Spleen (tissue), 11 donors: ENCODE results near the gene SPATS2. TPM values are rescaled to one million over a fixed set of nuclear protein-coding genes. Genes with fewer than 3 reads are reported as not detected.

Experiments used
- DNase-seq: peaks from one replicate; pipeline ENCODE4 v3.0.0-alpha.2; 2020
- H3K27ac ChIP-seq, 8 donors: fragments of 200-600 bp; sonication (generic) in 7 of 8; 1 replicate in 4 of 8; 2 replicates in 4 of 8; pipeline versions ENCODE4 v1.5.0 to v1.8.0; 2016 to 2021; ENCODE audit warnings: inconsistent platforms in 4 of 8, mild to moderate bottlenecking in 4 of 8, moderate library complexity in 1 of 8
- H3K27me3 ChIP-seq, 7 donors: fragments of 200-600 bp; sonication (generic) in 6 of 7; replicated peaks in 1 of 7; 1 replicate in 4 of 7; 2 replicates in 3 of 7; pipeline versions ENCODE4 v1.5.0 to v1.8.0; 2016 to 2021; ENCODE audit warnings: inconsistent platforms in 3 of 7, mild to moderate bottlenecking in 1 of 7
- H3K36me3 ChIP-seq, 6 donors: fragments of 200-600 bp; sonication (generic) in 5 of 6; 1 replicate in 4 of 6; 2 replicates in 2 of 6; pipeline versions ENCODE4 v1.5.0 to v1.8.0; 2016 to 2021; ENCODE audit warnings: inconsistent platforms in 2 of 6
- H3K4me1 ChIP-seq, 6 donors: fragments of 200-600 bp; sonication (generic) in 5 of 6; 1 replicate in 3 of 6; 2 replicates in 3 of 6; pipeline versions ENCODE4 v1.5.0 to v1.8.0; 2016 to 2021; ENCODE audit warnings: inconsistent platforms in 3 of 6
- H3K4me3 ChIP-seq, 8 donors: fragments of 200-600 bp; sonication (generic) in 7 of 8; 1 replicate in 4 of 8; 2 replicates in 4 of 8; pipeline versions ENCODE4 v1.5.0 to v1.8.0; 2016 to 2021; ENCODE audit warnings: inconsistent platforms in 4 of 8, mild to moderate bottlenecking in 4 of 8, moderate library complexity in 2 of 8
- H3K9me3 ChIP-seq, 8 donors: fragments of 200-600 bp; sonication (generic) in 7 of 8; 1 replicate in 4 of 8; 2 replicates in 4 of 8; pipeline versions ENCODE4 v1.5.0 to v1.8.0; 2016 to 2021; ENCODE audit warnings: inconsistent platforms in 4 of 8
- POLR2A ChIP-seq, 3 donors: fragments of 450-650 bp; IDR thresholded peaks; one replicate each; pipeline ENCODE4 v1.5.1; 2017; ENCODE audit warnings: antibody characterized with exemption in 3 of 3, mild to moderate bottlenecking in 1 of 3
- POLR2AphosphoS5 ChIP-seq, 3 donors: sonication (generic); formaldehyde crosslinking; IDR thresholded peaks; one replicate each; pipeline ENCODE4 v1.5.1; 2017; ENCODE audit warnings: antibody characterized with exemption in 3 of 3
- WGBS, 5 donors: extraction: QIAGEN DNeasy Blood & Tissue Kit in 3 of 5; methylation state at CpG; one replicate each; pipeline versions ENCODE4 v1.1.5 to v1.1.7; 2013 to 2018; 5-methylcytosine and 5-hydroxymethylcytosine counted together
- intact Hi-C: fragments of 100-400 bp; cut with DNase I; formaldehyde crosslinking; loops from one replicate; pipeline ENCODE4 v1.15.0; 2023; ENCODE audit warnings: low total_unique reads
- polyA plus RNA-seq, 3 donors: library from polyadenylated mRNA; stranded (reverse); fragments of 200-250 nt; gene quantifications; one replicate each; pipeline ENCODE4 v1.2.1, GENCODE V29; 2013
- total RNA-seq, 7 donors: library from RNA; depleted of rRNA in 3 of 7; stranded (reverse); fragments of >200 nt in 3 of 7; fragmentation: NEBNext Ultra II Directional in 4 of 7; extraction: Animal tissue kit (Norgen Biotek cat#: 25700) in 4 of 7; gene quantifications; one replicate each; pipeline versions ENCODE4 v1.1.0 to v1.2.1, GENCODE V29; 2016 to 2021
- TF ChIP-seq, protein P1 (sequence below), 11 experiments: fragments of 200-600 bp in 7 of 11; fragments of 450-650 bp in 4 of 11; sonication (generic) in 4 of 11; IDR thresholded peaks in 8 of 11; conservative IDR thresholded peaks in 3 of 11; 1 replicate in 7 of 11; 2 replicates in 4 of 11; pipeline versions ENCODE4 v1.4.0 to v1.8.0; 2016 to 2021; ENCODE audit warnings: antibody characterized with exemption in 11 of 11, inconsistent platforms in 4 of 11, mild to moderate bottlenecking in 1 of 11
- donor health status: healthy with polysubstance abuse.
- donor health status: DM: no; HTN: no; CAD: no; lungs with moderate emphysema.
- donor health status: DM: no; HTN: no; CAD: no.
- donor health status: Bipolar disorder and iron deficiency.
- donor health status: healthy.
- donor health status: DM: no; HTN: no; CAD: no.
- donor health status: DM: yes; HTN: yes; CAD: no.

SPATS2 gene
- total and polyA plus RNA-seq, 10 donors = 7.1 to 27.0 (median 19.0) TPM

DNA sequence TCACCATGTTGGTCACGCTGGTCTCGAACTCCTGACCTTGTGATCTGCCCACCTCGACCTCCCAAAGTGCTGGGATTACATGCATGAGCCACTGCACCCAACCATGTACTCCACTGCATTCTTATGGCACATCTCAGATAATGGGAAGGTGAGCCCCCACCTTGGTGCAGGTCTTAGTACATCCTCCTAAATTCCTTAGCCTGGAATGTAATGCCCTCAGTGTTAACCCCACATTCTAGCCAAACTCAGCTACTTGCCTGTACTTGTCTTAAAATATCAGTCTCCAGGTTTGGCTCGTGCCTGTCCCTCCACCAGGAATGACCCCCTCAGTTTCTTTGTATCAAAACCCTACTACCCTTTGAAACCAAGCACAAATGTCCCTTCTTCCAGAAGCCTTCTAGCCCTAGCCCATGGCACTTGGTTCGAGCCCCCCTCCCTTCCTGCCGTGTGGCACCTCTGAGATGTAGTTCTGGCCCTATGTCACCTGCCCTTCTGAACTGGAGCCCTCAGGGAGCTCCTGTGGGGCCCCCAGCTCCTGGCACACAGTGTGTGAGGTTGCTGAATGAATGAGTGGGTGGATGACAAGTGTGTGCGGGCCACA lies 179.9 kb downstream of the SPATS2 start:
- no peak overlapping the region for H3K27ac ChIP-seq
- H3K27me3 ChIP-seq = peaks cover 0 to 76% (median 26%) of the 10 kb centered on the region in 7 donors
- H3K4me3 ChIP-seq = no peak overlapping the region
- DNase-seq = no peak
- TF ChIP-seq POLR2A (IDR thresholded peaks at IDR 0.05) (no peak), POLR2AphosphoS5 (IDR thresholded peaks at IDR 0.05) (no peak)
- TF ChIP-seq, protein P1, sequence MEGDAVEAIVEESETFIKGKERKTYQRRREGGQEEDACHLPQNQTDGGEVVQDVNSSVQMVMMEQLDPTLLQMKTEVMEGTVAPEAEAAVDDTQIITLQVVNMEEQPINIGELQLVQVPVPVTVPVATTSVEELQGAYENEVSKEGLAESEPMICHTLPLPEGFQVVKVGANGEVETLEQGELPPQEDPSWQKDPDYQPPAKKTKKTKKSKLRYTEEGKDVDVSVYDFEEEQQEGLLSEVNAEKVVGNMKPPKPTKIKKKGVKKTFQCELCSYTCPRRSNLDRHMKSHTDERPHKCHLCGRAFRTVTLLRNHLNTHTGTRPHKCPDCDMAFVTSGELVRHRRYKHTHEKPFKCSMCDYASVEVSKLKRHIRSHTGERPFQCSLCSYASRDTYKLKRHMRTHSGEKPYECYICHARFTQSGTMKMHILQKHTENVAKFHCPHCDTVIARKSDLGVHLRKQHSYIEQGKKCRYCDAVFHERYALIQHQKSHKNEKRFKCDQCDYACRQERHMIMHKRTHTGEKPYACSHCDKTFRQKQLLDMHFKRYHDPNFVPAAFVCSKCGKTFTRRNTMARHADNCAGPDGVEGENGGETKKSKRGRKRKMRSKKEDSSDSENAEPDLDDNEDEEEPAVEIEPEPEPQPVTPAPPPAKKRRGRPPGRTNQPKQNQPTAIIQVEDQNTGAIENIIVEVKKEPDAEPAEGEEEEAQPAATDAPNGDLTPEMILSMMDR (IDR thresholded peaks at IDR 0.05 in 8 of 11, conservative IDR thresholded peaks at IDR 0.05 in 3 of 11) = no peak
- intact Hi-C loops = no loop called here
- H3K9me3 ChIP-seq = no peaks in the 10 kb centered on the region
- H3K36me3 ChIP-seq = no peaks in the 10 kb centered on the region
- H3K4me1 ChIP-seq = peaks cover 0 to 15% (median 11%) of the 10 kb centered on the region in 6 donors
- 78 to 84% (median 81%) methylated on average over 7 of the region's 7 CpGs for WGBS, 5 donors

DNA sequence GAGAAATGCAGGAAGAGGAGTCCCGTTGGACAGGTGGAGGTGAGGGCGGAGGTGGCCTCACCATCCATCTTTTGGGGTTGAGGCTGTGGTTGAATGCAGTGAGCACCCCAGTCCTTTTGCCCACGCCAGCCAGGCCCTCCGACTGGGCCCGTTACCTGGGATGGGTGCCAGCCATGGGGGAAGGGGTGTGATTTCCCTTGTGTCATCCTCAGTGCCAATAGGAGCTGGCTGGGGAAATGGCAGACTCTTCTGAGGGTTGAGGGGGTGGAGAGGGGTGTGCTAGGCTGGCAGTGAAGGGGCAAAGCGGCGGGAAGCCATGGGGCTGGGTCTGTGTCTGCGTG lies 181.2 kb downstream of the SPATS2 start:
- intact Hi-C loops = no loop called here
- H3K27ac ChIP-seq = no peak overlapping the region
- no peak for DNase-seq
- 35 to 50% (median 44%) methylated on average over 6 to 8 of the region's 8 CpGs for WGBS, 5 donors
- TF ChIP-seq, protein P1 (IDR thresholded peaks at IDR 0.05 in 8 of 11, conservative IDR thresholded peaks at IDR 0.05 in 3 of 11) = no peak
- TF ChIP-seq POLR2A (IDR thresholded peaks at IDR 0.05) = no peak
- no peak for TF ChIP-seq POLR2AphosphoS5 (IDR thresholded peaks at IDR 0.05)
- no peaks in the 10 kb centered on the region for H3K9me3 ChIP-seq
- H3K36me3 ChIP-seq = no peaks in the 10 kb centered on the region
- H3K4me3 ChIP-seq = peak overlapping the region in 6 of 8 donors; percentile 28 to 66 (median 30)
- H3K27me3 ChIP-seq = peaks cover 0 to 72% (median 26%) of the 10 kb centered on the region in 7 donors
- peaks cover 0 to 15% (median 11%) of the 10 kb centered on the region in 6 donors for H3K4me1 ChIP-seq

DNA sequence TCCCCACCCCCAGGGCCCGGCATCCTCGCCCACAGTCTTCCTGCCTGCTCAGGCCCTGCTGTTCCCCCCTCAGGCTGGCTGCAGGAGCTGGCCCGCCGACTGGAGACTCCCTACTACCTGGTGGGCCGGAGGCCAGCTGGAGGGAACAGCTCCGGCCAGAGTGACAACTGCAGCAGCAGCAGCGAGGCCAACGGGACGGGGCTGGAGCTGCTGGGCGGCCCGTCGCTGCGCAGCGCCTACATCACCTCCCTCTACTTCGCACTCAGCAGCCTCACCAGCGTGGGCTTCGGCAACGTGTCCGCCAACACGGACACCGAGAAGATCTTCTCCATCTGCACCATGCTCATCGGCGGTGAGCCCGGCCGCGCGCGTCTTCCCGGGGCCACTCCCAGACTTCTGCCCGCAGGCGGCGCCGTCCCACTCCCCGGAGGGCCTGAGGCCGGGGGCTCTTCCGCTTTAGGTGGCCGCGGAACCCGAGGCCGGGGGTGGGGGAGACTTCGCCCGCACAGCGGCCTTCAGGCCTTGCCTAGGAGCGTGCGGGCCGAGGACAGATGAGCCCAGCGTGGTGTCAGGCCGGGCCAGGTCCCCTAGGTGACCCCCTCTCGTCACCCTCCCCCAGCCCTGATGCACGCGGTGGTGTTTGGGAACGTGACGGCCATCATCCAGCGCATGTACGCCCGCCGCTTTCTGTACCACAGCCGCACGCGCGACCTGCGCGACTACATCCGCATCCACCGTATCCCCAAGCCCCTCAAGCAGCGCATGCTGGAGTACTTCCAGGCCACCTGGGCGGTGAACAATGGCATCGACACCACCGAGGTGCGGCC lies 181.8 kb downstream of the SPATS2 start:
- peaks cover 0 to 15% (median 13%) of the 10 kb centered on the region in 6 donors for H3K4me1 ChIP-seq
- intact Hi-C loops = no loop called here
- DNase-seq = no peak
- H3K4me3 ChIP-seq = peak overlapping the region in 7 of 8 donors; percentile 28 to 66 (median 31)
- H3K36me3 ChIP-seq = no peaks in the 10 kb centered on the region
- H3K27me3 ChIP-seq = peaks cover 0 to 66% (median 26%) of the 10 kb centered on the region in 7 donors
- H3K9me3 ChIP-seq = no peaks in the 10 kb centered on the region
- no peak overlapping the region for H3K27ac ChIP-seq
- TF ChIP-seq, protein P1 (IDR thresholded peaks at IDR 0.05 in 8 of 11, conservative IDR thresholded peaks at IDR 0.05 in 3 of 11) = peak in 5 of 11 experiments; percentile 39 to 52 (median 40)
- TF ChIP-seq POLR2A (IDR thresholded peaks at IDR 0.05) (no peak), POLR2AphosphoS5 (IDR thresholded peaks at IDR 0.05) (peak in 1 of 3 donors; percentile 45)
- WGBS, 5 donors = 12 to 18% (median 16%) methylated on average over 46 to 70 of the region's 70 CpGs
